SK-N-SH (cell line): Measurements from ENCODE around the gene TTC9C. TPM values are rescaled to one million over a fixed set of nuclear protein-coding genes. Genes with fewer than 3 reads are reported as not detected.

Experiments used
- CTCF ChIA-PET: fragments of 300-600, 350-600 bp; formaldehyde crosslinking; extraction: SDS; loops from one replicate; lab custom pipeline; 2021; lab: Yijun Ruan, JAX
- POLR2A ChIA-PET: fragments of 350-600 bp; sonication (Branson Sonifier 250); formaldehyde crosslinking; extraction: SDS; loops from one replicate; lab custom pipeline; 2020; ENCODE audit warnings: antibody characterized with exemption, inconsistent platforms; lab: Yijun Ruan, JAX
- DNase-seq: peaks from one replicate; pipeline ENCODE4 v3.0.0; 2012
- H2AFZ ChIP-seq: fragments of 200-600 bp; sonication (generic); 2 replicates; pipeline ENCODE4 v1.8.1; 2016; ENCODE audit warnings: antibody characterized with exemption, mild to moderate bottlenecking, low read depth
- H3F3A ChIP-seq: fragments of 200-600 bp; sonication (generic); replicated peaks from 2 replicates; pipeline ENCODE3; 2016; ENCODE audit warnings: antibody characterized with exemption, mild to moderate bottlenecking; ENCODE audit not compliant: insufficient read depth
- H3K27ac ChIP-seq, 2 experiments: fragments of 200-500 bp in 1 of 2; fragments of 200-600 bp in 1 of 2; sonication (Bioruptor generic) in 1 of 2; sonication (generic), shearing (Covaris generic) in 1 of 2; 2 replicates each; pipeline versions ENCODE4 v1.5.1 to v1.6.1; 2014 to 2016; ENCODE audit warnings: low read depth in 2 of 2, inconsistent platforms in 1 of 2, low read length in 1 of 2, mild to moderate bottlenecking in 1 of 2, mixed read lengths in 1 of 2
- H3K27me3 ChIP-seq: fragments of 200-600 bp; sonication (generic), shearing (Covaris generic); 2 replicates; pipeline ENCODE4 v1.6.1; 2016; ENCODE audit warnings: mixed run types; ENCODE audit not compliant: insufficient read depth
- H3K36me3 ChIP-seq, 2 experiments: fragments of 200-500 bp in 1 of 2; fragments of 200-600 bp in 1 of 2; sonication (Bioruptor generic) in 1 of 2; sonication (generic) in 1 of 2; replicated peaks in 1 of 2; 2 replicates each; pipeline versions ENCODE3 to v1.5.1; 2014 to 2016; ENCODE audit warnings: low read length in 1 of 2, mild to moderate bottlenecking in 1 of 2; ENCODE audit not compliant: insufficient read depth in 2 of 2, control insufficient read depth in 1 of 2
- H3K4me1 ChIP-seq, 2 experiments: fragments of 200-500 bp in 1 of 2; fragments of 200-600 bp in 1 of 2; sonication (Bioruptor generic) in 1 of 2; sonication (generic), shearing (Covaris generic) in 1 of 2; 2 replicates each; pipeline versions ENCODE4 v1.5.1 to v1.6.1; 2014 to 2016; ENCODE audit warnings: low read depth in 1 of 2, low read length in 1 of 2, mixed run types in 1 of 2; ENCODE audit not compliant: insufficient read depth in 2 of 2, control insufficient read depth in 1 of 2
- H3K4me2 ChIP-seq: fragments of 200-600 bp; sonication (generic), shearing (Covaris generic); 2 replicates; pipeline ENCODE4 v1.6.1; 2017; ENCODE audit warnings: mixed run types
- H3K4me3 ChIP-seq, 2 experiments: fragments of 200-500 bp in 1 of 2; fragments of 200-600 bp in 1 of 2; sonication (Bioruptor generic) in 1 of 2; sonication (generic), shearing (Covaris generic) in 1 of 2; 2 replicates each; pipeline versions ENCODE4 v1.5.1 to v1.8.1; 2014 to 2016; ENCODE audit warnings: low read depth in 2 of 2, inconsistent platforms in 1 of 2, low read length in 1 of 2, mild to moderate bottlenecking in 1 of 2, mixed read lengths in 1 of 2, moderate library complexity in 1 of 2
- H3K79me2 ChIP-seq: fragments of 200-600 bp; sonication (generic); 2 replicates; pipeline ENCODE4 v1.8.1; 2017; ENCODE audit warnings: mild to moderate bottlenecking; ENCODE audit not compliant: insufficient read depth
- H3K9ac ChIP-seq: fragments of 200-600 bp; sonication (generic); 2 replicates; pipeline ENCODE4 v1.6.1; 2017; ENCODE audit warnings: mixed run types
- H3K9me2 ChIP-seq: fragments of 200-600 bp; sonication (generic); 2 replicates; pipeline ENCODE4 v1.6.1; 2017; ENCODE audit warnings: mixed run types
- H3K9me3 ChIP-seq: fragments of 200-600 bp; sonication (generic); 2 replicates; pipeline ENCODE4 v1.6.1; 2017; ENCODE audit warnings: mixed run types, mild to moderate bottlenecking, moderate library complexity
- H4K20me1 ChIP-seq: fragments of 200-600 bp; sonication (generic); 2 replicates; pipeline ENCODE4 v1.6.1; 2017; ENCODE audit warnings: mild to moderate bottlenecking, mixed run types; ENCODE audit not compliant: insufficient read depth
- ELF1 ChIP-seq: IDR thresholded peaks from 2 replicates; pipeline ENCODE4 v1.4.0; 2012
- EP300 ChIP-seq, 2 experiments: IDR thresholded peaks; 2 replicates each; pipeline versions ENCODE4 v1.4.0 to v1.6.1; 2012; ENCODE audit warnings: borderline replicate concordance in 1 of 2, low read depth in 1 of 2, low read length in 1 of 2
- FOSL2 ChIP-seq: IDR thresholded peaks from 2 replicates; pipeline ENCODE4 v1.4.0; 2012; ENCODE audit warnings: low read depth, mild to moderate bottlenecking, moderate library complexity, borderline replicate concordance
- FOXM1 ChIP-seq: IDR thresholded peaks from 2 replicates; pipeline ENCODE4 v1.4.0; 2012; ENCODE audit warnings: low read depth, mild to moderate bottlenecking
- MEF2A ChIP-seq: IDR thresholded peaks from 2 replicates; pipeline ENCODE4 v1.4.0; 2012; ENCODE audit warnings: low read depth, borderline replicate concordance
- NFIC ChIP-seq: IDR thresholded peaks from 2 replicates; pipeline ENCODE4 v1.4.0; 2012; ENCODE audit warnings: borderline replicate concordance
- RAD21 ChIP-seq: IDR thresholded peaks from 2 replicates; pipeline ENCODE4 v1.6.1; 2012; ENCODE audit warnings: mild to moderate bottlenecking, low read length
- RCOR1 ChIP-seq: fragments of 150-350 bp; IDR thresholded peaks from 2 replicates; pipeline ENCODE4 v1.6.1; 2017; ENCODE audit warnings: antibody characterized with exemption, low read length
- SIN3A ChIP-seq: IDR thresholded peaks from 2 replicates; pipeline ENCODE4 v1.6.1; 2012; ENCODE audit warnings: low read depth, mild to moderate bottlenecking, low read length, moderate library complexity, borderline replicate concordance
- TCF12 ChIP-seq: IDR thresholded peaks from 2 replicates; pipeline ENCODE4 v1.4.0; 2012
- YY1 ChIP-seq: IDR thresholded peaks from 2 replicates; pipeline ENCODE4 v1.4.0; 2012; ENCODE audit warnings: low read depth, mild to moderate bottlenecking
- WGBS: methylation state at CpG from one replicate; pipeline ENCODE4 v1.1.6; 2017; ENCODE audit warnings: low lambda C conversion rate; 5-methylcytosine and 5-hydroxymethylcytosine counted together
- polyA plus RNA-seq, 3 experiments: library from polyadenylated mRNA; depleted of rRNA; stranded (reverse); fragments of >200 nt; gene quantifications; 2 replicates each; pipeline ENCODE4 v1.2.3, GENCODE V29; 2012
- TF ChIP-seq, protein P1 (sequence below): fragments of 150-350 bp; IDR thresholded peaks from 2 replicates; pipeline ENCODE4 v1.6.1; 2017; ENCODE audit warnings: antibody characterized with exemption, low read length, low read depth, borderline replicate concordance
- TF ChIP-seq, protein P2 (sequence below): fragments of 150-350 bp; IDR thresholded peaks from 2 replicates; pipeline ENCODE4 v1.6.1; 2016; ENCODE audit warnings: mild to moderate bottlenecking, low read depth, low read length
- TF ChIP-seq, protein P3 (sequence below): IDR thresholded peaks from 2 replicates; pipeline ENCODE4 v1.4.0; 2012; ENCODE audit warnings: low read depth, borderline replicate concordance

TTC9C gene
- polyA plus RNA-seq, 1 of the 3 experiments (the other 2 are of a cell fraction), result 31.3 TPM

DNA sequence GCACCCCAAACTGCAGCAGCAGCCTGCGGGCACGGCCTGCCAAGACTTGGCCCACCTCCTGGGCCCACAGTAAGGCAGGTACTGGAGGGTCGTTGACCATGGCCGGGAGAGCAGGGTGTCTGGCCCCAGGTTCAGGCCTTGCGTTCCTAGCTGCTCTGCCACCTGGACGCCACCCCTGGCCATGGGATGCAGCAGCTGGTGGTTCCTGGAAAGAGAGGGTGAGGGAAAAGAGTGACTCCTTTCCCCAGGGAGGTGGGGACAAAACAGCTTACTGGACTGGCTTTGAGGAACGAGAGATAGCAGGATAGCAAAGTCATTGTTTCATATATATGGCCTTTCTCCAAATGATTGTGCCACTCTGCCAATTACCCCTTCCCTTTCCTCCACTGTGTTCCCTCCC, 22.9 kb upstream of the TTC9C start:
- peak overlapping the region; percentile 80 for H3K9ac ChIP-seq
- peak overlapping the region; percentile 84 to 93 for H3K27ac ChIP-seq
- TF ChIP-seq, protein P1, sequence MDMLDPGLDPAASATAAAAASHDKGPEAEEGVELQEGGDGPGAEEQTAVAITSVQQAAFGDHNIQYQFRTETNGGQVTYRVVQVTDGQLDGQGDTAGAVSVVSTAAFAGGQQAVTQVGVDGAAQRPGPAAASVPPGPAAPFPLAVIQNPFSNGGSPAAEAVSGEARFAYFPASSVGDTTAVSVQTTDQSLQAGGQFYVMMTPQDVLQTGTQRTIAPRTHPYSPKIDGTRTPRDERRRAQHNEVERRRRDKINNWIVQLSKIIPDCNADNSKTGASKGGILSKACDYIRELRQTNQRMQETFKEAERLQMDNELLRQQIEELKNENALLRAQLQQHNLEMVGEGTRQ, result no peak
- TF ChIP-seq, protein P2, sequence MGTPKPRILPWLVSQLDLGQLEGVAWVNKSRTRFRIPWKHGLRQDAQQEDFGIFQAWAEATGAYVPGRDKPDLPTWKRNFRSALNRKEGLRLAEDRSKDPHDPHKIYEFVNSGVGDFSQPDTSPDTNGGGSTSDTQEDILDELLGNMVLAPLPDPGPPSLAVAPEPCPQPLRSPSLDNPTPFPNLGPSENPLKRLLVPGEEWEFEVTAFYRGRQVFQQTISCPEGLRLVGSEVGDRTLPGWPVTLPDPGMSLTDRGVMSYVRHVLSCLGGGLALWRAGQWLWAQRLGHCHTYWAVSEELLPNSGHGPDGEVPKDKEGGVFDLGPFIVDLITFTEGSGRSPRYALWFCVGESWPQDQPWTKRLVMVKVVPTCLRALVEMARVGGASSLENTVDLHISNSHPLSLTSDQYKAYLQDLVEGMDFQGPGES, result no peak
- TF ChIP-seq ELF1, result no peak
- TF ChIP-seq FOSL2, result no peak
- no peak for TF ChIP-seq EP300 (IDR thresholded peaks at IDR 0.05; ENCODE audit: borderline replicate concordance in 1 of 2, low read depth in 1 of 2, low read length in 1 of 2)
- TF ChIP-seq NFIC, result no peak
- no peak for TF ChIP-seq FOXM1
- no peak for TF ChIP-seq RAD21
- no peak for TF ChIP-seq RCOR1
- no peak for TF ChIP-seq TCF12
- no peak for TF ChIP-seq SIN3A
- TF ChIP-seq, protein P3, sequence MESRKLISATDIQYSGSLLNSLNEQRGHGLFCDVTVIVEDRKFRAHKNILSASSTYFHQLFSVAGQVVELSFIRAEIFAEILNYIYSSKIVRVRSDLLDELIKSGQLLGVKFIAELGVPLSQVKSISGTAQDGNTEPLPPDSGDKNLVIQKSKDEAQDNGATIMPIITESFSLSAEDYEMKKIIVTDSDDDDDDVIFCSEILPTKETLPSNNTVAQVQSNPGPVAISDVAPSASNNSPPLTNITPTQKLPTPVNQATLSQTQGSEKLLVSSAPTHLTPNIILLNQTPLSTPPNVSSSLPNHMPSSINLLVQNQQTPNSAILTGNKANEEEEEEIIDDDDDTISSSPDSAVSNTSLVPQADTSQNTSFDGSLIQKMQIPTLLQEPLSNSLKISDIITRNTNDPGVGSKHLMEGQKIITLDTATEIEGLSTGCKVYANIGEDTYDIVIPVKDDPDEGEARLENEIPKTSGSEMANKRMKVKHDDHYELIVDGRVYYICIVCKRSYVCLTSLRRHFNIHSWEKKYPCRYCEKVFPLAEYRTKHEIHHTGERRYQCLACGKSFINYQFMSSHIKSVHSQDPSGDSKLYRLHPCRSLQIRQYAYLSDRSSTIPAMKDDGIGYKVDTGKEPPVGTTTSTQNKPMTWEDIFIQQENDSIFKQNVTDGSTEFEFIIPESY, result no peak
- no peak for TF ChIP-seq MEF2A
- no peak for TF ChIP-seq YY1
- H3K27me3 ChIP-seq, result no peaks in the 10 kb centered on the region
- ChIA-PET CTCF (interaction anchor here (1.1 to 6.6 kb wide), 5 partner anchors 11 to 81 kb away, joined by 4 to 48 read pairs (median 6); partner anchors contain the start of genes HNRNPUL2 and TMEM179B), POLR2A (interaction anchor here (0.8 to 3.3 kb wide), 9 partner anchors 10 to 132 kb away, joined by 3 to 26 read pairs (median 5); partner anchors contain the start of genes C11orf98, CSKMT, EEF1G and HNRNPUL2)
- peak; percentile 65 for DNase-seq
- no peaks in the 10 kb centered on the region for H4K20me1 ChIP-seq
- H3K9me2 ChIP-seq, result no peaks in the 10 kb centered on the region
- WGBS, result 25% methylated on average over 7 of the region's 7 CpGs
- peak overlapping the region; percentile 67 to 70 for H3K4me3 ChIP-seq
- peaks cover 22% of the 10 kb centered on the region for H3F3A ChIP-seq
- H2AFZ ChIP-seq, result peak overlapping the region; percentile 50; the same call in 1 of the 2 replicates
- peaks cover 12% of the 10 kb centered on the region; the same call in 1 of the 2 replicates for H3K79me2 ChIP-seq
- H3K36me3 ChIP-seq, result peaks cover 16 to 19% of the 10 kb centered on the region in 2 experiments
- H3K9me3 ChIP-seq, result no peaks in the 10 kb centered on the region
- peaks cover 22 to 45% of the 10 kb centered on the region in 2 experiments; a peak in 3 of 4 replicates for H3K4me1 ChIP-seq
- peak overlapping the region; percentile 73 for H3K4me2 ChIP-seq
